Measurements from ENCODE around the gene CLPSL1. TPM values are rescaled to one million over a fixed set of nuclear protein-coding genes. Genes with fewer than 3 reads are reported as not detected.

Gene CLPSL1
- total and polyA plus RNA-seq, 2 of the 13 experiments (the other 11 are each of a cell fraction or from before 2014, with no cell fraction given) = not detected

DNA sequence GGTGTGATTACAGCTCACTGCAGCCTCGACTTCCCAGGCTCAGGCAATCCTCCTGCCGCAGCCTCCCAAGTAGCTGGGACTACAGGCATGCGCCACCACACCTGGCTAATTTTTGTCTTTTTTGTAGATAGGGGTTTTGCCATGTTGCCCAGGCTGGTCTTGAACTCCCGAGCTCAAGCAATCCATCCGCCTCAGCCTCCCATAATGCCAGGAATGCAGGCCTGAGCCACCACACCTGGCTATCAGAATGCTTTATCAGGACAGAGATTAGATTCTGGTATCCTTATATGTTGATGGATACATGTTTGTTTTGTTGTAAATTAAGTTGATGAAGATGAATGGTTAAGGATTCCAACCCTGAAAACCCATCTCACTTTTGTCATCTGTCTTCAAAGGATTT, 48.5 kb downstream of the CLPSL1 start:
- H3K27me3 ChIP-seq (ENCODE audit: control insufficient read depth in 1 of 2, insufficient read depth in 2 of 2, low read length in 2 of 2) = no peaks in the 10 kb centered on the region
- 77% methylated on average over 5 of the region's 5 CpGs for WGBS (ENCODE audit: low lambda C conversion rate)
- no peak overlapping the region for H2AFZ ChIP-seq (ENCODE audit: low read length)
- peaks cover 16% of the 10 kb centered on the region for H3K4me1 ChIP-seq (ENCODE audit: insufficient read depth, low read length)
- no peak overlapping the region for H3K4me2 ChIP-seq (ENCODE audit: low read depth, low read length)
- in situ Hi-C loops (cut with HindIII; ENCODE audit: extremely low pct_ligation_motif_present, low pct_unique_long_range_greater_than_20kb) = no loop called here
- H3K4me3 ChIP-seq (replicated peaks in 1 of 3; ENCODE audit: insufficient read depth in 1 of 3, low read depth in 2 of 3, low read length in 3 of 3) = no peak overlapping the region
- DNase-seq (ENCODE audit: low spot score) (no peak), ATAC-seq (no peak), FAIRE-seq (no peak)
- no peaks in the 10 kb centered on the region for H3K79me2 ChIP-seq (ENCODE audit: insufficient read depth, low read length)
- H3K27ac ChIP-seq (ENCODE audit: extremely low read length, insufficient read depth, low read length) = no peak overlapping the region
- H3K9me3 ChIP-seq (ENCODE audit: low read length) = no peaks in the 10 kb centered on the region
- POLR2A ChIA-PET = no interaction called here
- peaks cover 0 to 11% of the 10 kb centered on the region in 2 experiments; a peak in 1 of 5 replicates for H3K36me3 ChIP-seq (replicated peaks in 1 of 2; ENCODE audit: control insufficient read depth in 1 of 2, insufficient read depth in 2 of 2, low read length in 2 of 2)
- CTCF ChIA-PET (ENCODE audit: low intra/inter-chr PET ratio, low total read pairs) = no interaction called here
- no TSS peak for BruUV-seq (replicated peaks)
- H4K20me1 ChIP-seq (ENCODE audit: insufficient read depth, low read length) = no peaks in the 10 kb centered on the region
- H3K9ac ChIP-seq (ENCODE audit: insufficient read depth, low read depth, low read length) = no peak overlapping the region
- no peak for TF ChIP-seq TCF7L2 (IDR thresholded peaks at IDR 0.05; ENCODE audit: low read depth, low read length)
- no peak for TF ChIP-seq CBX5 (CRISPR knock-in tag; IDR thresholded peaks at IDR 0.05; ENCODE audit: borderline replicate concordance)
- TF ChIP-seq, protein P1, sequence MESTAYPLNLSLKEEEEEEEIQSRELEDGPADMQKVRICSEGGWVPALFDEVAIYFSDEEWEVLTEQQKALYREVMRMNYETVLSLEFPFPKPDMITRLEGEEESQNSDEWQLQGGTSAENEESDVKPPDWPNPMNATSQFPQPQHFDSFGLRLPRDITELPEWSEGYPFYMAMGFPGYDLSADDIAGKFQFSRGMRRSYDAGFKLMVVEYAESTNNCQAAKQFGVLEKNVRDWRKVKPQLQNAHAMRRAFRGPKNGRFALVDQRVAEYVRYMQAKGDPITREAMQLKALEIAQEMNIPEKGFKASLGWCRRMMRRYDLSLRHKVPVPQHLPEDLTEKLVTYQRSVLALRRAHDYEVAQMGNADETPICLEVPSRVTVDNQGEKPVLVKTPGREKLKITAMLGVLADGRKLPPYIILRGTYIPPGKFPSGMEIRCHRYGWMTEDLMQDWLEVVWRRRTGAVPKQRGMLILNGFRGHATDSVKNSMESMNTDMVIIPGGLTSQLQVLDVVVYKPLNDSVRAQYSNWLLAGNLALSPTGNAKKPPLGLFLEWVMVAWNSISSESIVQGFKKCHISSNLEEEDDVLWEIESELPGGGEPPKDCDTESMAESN (CRISPR knock-in tag; conservative IDR thresholded peaks at IDR 0.05) = no peak
- TF ChIP-seq SAFB2 (CRISPR knock-in tag; IDR thresholded peaks at IDR 0.05; ENCODE audit: borderline replicate concordance, low read depth) = no peak
- TF ChIP-seq, protein P2, sequence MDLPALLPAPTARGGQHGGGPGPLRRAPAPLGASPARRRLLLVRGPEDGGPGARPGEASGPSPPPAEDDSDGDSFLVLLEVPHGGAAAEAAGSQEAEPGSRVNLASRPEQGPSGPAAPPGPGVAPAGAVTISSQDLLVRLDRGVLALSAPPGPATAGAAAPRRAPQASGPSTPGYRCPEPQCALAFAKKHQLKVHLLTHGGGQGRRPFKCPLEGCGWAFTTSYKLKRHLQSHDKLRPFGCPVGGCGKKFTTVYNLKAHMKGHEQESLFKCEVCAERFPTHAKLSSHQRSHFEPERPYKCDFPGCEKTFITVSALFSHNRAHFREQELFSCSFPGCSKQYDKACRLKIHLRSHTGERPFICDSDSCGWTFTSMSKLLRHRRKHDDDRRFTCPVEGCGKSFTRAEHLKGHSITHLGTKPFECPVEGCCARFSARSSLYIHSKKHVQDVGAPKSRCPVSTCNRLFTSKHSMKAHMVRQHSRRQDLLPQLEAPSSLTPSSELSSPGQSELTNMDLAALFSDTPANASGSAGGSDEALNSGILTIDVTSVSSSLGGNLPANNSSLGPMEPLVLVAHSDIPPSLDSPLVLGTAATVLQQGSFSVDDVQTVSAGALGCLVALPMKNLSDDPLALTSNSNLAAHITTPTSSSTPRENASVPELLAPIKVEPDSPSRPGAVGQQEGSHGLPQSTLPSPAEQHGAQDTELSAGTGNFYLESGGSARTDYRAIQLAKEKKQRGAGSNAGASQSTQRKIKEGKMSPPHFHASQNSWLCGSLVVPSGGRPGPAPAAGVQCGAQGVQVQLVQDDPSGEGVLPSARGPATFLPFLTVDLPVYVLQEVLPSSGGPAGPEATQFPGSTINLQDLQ (CRISPR knock-in tag; IDR thresholded peaks at IDR 0.05) = no peak
- TF ChIP-seq, protein P3, sequence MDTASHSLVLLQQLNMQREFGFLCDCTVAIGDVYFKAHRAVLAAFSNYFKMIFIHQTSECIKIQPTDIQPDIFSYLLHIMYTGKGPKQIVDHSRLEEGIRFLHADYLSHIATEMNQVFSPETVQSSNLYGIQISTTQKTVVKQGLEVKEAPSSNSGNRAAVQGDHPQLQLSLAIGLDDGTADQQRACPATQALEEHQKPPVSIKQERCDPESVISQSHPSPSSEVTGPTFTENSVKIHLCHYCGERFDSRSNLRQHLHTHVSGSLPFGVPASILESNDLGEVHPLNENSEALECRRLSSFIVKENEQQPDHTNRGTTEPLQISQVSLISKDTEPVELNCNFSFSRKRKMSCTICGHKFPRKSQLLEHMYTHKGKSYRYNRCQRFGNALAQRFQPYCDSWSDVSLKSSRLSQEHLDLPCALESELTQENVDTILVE (CRISPR knock-in tag; IDR thresholded peaks at IDR 0.05) = no peak
- TF ChIP-seq EEA1 (CRISPR knock-in tag; IDR thresholded peaks at IDR 0.05; ENCODE audit: borderline replicate concordance) = no peak
- TF ChIP-seq, protein P4, sequence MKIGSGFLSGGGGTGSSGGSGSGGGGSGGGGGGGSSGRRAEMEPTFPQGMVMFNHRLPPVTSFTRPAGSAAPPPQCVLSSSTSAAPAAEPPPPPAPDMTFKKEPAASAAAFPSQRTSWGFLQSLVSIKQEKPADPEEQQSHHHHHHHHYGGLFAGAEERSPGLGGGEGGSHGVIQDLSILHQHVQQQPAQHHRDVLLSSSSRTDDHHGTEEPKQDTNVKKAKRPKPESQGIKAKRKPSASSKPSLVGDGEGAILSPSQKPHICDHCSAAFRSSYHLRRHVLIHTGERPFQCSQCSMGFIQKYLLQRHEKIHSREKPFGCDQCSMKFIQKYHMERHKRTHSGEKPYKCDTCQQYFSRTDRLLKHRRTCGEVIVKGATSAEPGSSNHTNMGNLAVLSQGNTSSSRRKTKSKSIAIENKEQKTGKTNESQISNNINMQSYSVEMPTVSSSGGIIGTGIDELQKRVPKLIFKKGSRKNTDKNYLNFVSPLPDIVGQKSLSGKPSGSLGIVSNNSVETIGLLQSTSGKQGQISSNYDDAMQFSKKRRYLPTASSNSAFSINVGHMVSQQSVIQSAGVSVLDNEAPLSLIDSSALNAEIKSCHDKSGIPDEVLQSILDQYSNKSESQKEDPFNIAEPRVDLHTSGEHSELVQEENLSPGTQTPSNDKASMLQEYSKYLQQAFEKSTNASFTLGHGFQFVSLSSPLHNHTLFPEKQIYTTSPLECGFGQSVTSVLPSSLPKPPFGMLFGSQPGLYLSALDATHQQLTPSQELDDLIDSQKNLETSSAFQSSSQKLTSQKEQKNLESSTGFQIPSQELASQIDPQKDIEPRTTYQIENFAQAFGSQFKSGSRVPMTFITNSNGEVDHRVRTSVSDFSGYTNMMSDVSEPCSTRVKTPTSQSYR (CRISPR knock-in tag; IDR thresholded peaks at IDR 0.05; ENCODE audit: borderline replicate concordance) = no peak
- no peak for TF ChIP-seq MTA3 (CRISPR knock-in tag; IDR thresholded peaks at IDR 0.05)
- no peak for TF ChIP-seq ZNF772 (CRISPR knock-in tag; IDR thresholded peaks at IDR 0.05)
- TF ChIP-seq KMT2B (CRISPR knock-in tag; IDR thresholded peaks at IDR 0.05) = no peak
- TF ChIP-seq ZNF589 (CRISPR knock-in tag; conservative IDR thresholded peaks at IDR 0.05) = no peak
- no peak for TF ChIP-seq MED13 (CRISPR knock-in tag; IDR thresholded peaks at IDR 0.05)
- no peak for TF ChIP-seq SOX6 (IDR thresholded peaks at IDR 0.05)
- no peak for TF ChIP-seq SOX6 (CRISPR knock-in tag; IDR thresholded peaks at IDR 0.05)
- TF ChIP-seq ZNF558 (CRISPR knock-in tag; IDR thresholded peaks at IDR 0.05; ENCODE audit: borderline replicate concordance) = no peak
- TF ChIP-seq SALL2 (CRISPR knock-in tag; IDR thresholded peaks at IDR 0.05) = no peak
- TF ChIP-seq HMG20B (CRISPR knock-in tag; conservative IDR thresholded peaks at IDR 0.05) = no peak
- TF ChIP-seq ZFP37 (CRISPR knock-in tag; IDR thresholded peaks at IDR 0.05; ENCODE audit: borderline replicate concordance) = no peak
- intact Hi-C loops (cut with micrococcal nuclease; ENCODE audit: unreplicated experiment) = no loop called here
